Stimulated activated CD8-positive, alpha-beta memory T cell treated with anti-CD3 and anti-CD28 coated beads, Interleukin-12 subunit alpha, Interleukin-12 subunit beta, amount 100 ng/mL, for 24 hours (primary cell): Measurements from ENCODE around the gene HTR1E.
"Not testable (repeated sequence)": the region's sequence is repeated elsewhere in the genome, so short reads cannot be mapped to it uniquely, and the experiment has no call there.

ENCODE experiments used
- DNase-seq: peaks from one replicate; pipeline ENCODE4 v3.0.0-alpha.2; 2020; ENCODE audit errors: extremely low read depth

HTR1E gene, protein sequence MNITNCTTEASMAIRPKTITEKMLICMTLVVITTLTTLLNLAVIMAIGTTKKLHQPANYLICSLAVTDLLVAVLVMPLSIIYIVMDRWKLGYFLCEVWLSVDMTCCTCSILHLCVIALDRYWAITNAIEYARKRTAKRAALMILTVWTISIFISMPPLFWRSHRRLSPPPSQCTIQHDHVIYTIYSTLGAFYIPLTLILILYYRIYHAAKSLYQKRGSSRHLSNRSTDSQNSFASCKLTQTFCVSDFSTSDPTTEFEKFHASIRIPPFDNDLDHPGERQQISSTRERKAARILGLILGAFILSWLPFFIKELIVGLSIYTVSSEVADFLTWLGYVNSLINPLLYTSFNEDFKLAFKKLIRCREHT

DNA sequence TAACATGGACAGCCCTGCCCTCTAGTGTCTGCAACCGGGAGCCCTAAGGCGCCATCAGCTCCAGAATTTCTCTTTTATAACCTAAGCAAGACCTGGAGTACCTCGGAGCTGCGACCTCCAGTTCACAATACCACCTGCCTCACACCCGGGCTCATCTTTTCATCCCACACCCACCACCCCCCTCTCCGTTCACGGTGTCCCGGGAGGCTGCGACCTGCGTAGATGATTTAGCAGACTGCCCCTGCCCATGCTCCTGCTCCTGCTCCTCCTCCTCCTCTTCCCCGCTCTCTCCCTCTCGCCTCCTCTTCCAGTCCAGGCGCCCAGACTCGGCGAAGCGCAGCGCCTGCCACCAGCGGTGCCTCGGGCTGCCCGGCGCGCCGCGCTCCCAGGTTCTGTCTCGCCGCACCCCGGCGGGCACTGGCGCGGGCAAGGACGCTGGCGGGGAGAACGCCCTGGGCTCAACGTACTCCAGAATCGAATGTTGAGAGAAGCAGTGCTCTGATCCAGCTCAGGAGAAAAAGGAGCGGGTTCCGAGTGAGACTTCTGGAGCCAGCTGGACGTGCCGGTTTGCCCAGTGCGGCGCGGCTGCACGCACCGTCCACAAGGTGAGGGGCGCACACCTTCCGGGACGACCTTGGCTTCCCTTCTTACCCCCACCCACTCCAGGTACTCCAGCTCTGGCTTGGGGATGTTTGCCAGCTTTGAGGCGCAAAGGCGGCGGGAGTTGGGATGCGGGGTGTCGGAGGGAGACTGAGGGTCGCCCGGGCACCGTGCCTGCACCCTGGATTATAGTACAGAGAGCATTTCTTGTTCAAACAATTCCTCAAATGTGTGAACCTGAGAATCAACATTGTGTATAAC, at the start of gene HTR1E:
Gene HTR1E, plus strand, starts transcription at position 310 of the 861 bp plus-strand sequence. CDS start 77,807 bp downstream, outside the sequence.
- DNase-seq = no peak

GRCh38 chr6:86888301-86888700, 49.0 kb upstream of the HTR1E start:
- no peak for DNase-seq

DNA sequence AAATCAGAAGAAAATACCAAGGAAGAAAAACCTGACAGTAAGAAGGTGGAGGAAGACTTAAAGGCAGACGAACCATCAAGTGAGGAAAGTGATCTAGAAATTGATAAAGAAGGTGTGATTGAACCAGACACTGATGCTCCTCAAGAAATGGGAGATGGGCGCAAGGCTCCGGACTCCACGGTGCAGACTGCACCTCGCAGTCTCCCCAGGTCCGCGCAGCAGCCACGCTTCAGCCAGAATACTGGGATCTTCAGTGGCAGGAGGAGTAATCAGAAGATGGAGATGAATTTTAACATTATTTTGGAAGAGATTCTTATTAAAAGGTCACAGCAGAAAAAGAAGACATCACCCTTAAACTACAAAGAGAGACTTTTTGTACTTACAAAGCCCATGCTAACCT, 40.1 kb upstream of the HTR1E start:
- not testable (repeated sequence) for DNase-seq

- DNase-seq = no peak
Observed at GRCh38 chr6:86913795-86914194, 23.5 kb upstream of the HTR1E start.

GRCh38 chr6:86916393-86916792, 20.9 kb upstream of the HTR1E start:
- no peak for DNase-seq

- not testable (repeated sequence) for DNase-seq
Observed at GRCh38 chr6:86927138-86927537, 10.2 kb upstream of the HTR1E start.

DNA sequence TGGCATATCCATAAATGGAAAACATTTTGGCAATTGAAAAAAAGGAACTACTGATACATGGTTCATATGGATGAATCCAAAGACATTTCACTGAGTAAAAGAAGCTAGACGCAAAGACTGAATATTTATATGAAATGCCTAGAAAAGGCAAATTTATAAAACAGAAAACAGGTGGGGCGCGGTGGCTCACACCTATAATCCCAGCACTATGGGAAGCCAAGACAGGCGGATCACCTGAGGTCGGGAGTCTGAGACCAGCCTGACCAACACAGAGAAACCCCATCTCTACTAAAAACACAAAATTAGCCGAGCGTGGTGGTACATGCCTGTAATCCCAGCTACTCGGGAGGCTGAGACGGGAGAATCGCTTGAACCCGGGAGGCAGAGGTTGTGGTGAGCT, 9.5 kb upstream of the HTR1E start:
- DNase-seq = not testable (repeated sequence)

- no peak for DNase-seq
Observed at GRCh38 chr6:86934365-86934764, 3.0 kb upstream of the HTR1E start.

- DNase-seq = no peak
Observed at GRCh38 chr6:86936834-86937218, 502 bp upstream of the HTR1E start.

DNA sequence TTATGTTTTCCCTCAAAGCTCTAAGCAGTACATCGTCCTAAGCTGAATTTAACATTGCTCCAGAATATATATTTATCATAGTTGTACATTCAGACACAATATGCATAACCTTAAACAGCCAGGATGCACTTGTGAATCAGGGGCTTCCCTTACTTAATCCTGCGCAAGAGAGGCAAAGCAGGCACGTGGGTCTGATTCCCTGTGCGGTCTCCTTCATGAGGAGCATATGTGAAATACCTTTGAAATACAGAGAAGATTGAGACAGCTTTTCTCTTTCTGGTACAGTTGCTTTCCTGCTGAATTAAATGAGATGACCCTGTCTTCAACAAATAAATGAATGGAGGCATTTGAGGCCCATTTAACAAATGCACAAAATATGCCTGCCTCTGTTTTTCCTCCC, 1.5 kb downstream of the HTR1E start:
- no peak for DNase-seq

DNA sequence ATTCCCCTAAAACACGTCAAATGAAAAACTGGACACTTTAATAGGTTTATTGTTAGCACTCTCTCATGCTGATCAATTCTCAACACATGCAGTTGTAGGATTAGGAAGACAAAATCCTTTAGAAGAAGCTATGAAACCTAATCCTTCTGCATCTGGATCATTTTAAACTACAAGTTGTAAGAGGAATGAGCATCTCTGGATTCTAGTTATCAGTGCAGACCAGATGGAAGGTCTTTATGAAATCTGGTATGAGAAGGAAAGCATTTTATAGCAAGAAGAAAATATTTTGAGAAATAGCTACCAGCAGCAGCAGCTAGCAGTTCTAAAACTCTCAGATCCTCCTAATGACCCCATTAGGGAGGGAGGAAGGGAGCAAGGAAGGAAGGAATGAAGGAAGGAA, 4.1 kb downstream of the HTR1E start:
- DNase-seq = no peak

- DNase-seq = no peak
Observed at GRCh38 chr6:86942769-86943516, 5.6 kb downstream of the HTR1E start.

- no peak for DNase-seq
Observed at GRCh38 chr6:86943819-86944407, 6.6 kb downstream of the HTR1E start.

DNA sequence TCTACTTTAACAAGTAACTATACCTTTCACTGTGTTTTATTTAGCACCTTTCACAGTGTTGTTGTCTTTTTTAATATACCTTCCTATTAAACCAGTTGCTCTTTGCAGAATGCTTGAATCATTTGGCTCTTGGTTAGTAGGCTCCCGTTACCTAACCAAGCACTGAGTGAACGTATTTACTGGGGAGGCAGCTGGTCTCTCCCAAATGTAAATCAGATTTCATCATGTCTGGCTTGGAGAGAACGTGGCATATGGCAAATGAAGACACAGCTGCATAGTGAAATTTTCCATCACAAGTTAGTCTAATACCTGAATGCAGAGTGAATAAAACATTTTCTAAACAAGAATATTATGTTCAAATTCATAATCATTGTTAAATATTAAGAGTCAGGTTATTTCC, 12.4 kb downstream of the HTR1E start:
- no peak for DNase-seq

DNA sequence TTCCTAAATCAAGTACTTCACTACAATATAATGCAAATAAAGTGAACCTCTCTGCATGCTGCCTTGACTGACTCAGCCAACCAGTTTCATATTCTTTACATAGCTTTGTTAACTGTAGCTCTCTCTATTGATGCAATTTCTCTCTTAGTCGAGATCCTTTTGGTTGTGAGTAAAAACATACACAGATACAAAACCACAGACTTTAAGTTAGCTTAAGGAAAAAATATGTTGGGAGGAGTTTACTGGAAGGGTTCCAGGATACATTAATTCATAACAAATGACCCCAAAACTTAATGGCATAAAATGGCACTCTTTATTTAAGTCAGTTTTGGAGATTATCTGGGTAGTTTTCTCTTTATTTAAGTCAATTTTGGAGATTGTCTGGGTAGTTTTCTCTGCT, 15.7 kb downstream of the HTR1E start:
- no peak for DNase-seq

DNA sequence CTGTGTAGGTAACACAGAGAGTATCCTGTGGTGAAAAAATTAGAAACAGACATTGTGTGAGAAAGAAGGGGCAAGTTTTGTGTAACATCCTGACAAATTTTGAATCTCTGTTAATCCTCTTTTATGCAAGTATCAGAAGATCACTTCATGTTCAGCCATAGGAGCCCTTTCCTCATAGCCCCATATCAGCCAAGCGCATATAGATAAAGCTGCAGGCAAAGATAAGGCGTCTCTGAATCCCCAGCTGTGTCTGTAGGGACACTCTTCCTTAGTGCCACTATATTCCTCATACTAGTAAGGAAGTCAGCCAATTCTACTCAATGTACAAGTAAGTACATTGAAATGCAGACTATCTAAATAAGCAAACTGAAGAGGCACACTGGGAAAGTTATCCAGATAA, 22.3 kb downstream of the HTR1E start:
- no peak for DNase-seq

DNA sequence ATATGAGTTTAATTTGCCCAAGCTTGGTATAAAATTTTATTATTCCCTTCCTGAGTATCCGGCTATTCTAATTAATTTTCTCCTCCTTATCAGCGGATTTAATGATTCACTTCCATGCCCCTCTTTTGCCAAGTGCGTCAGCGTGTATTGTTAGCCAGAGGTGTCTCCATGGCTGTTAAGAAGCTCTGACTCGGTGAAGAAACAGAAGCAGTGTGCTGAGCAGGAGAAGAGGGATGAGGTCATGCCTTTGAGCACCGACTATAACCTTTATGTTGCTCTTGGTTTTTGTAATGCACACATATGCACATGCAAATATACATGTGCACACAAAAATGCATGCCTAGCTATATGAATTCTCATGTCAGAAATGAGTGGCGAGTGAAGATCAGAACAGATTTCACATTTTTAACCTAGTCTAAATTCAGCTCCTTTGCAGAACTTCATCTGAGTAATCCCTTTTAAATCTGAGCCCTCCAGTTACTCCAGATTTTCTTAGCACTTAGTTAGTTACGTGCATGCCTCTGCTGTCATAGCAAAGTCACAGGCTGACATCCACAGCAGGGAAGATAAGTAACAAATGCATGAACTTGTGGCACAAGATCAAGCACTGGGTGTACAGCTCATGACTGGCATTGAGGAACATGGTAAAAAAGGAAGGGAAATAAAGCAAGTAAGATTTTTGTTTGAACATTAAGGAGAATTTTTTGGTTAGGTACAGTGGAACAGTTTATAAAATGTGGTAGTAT, 24.3 kb downstream of the HTR1E start:
- no peak for DNase-seq

- no peak for DNase-seq
Observed at GRCh38 chr6:86963352-86963751, 26.0 kb downstream of the HTR1E start.

DNA sequence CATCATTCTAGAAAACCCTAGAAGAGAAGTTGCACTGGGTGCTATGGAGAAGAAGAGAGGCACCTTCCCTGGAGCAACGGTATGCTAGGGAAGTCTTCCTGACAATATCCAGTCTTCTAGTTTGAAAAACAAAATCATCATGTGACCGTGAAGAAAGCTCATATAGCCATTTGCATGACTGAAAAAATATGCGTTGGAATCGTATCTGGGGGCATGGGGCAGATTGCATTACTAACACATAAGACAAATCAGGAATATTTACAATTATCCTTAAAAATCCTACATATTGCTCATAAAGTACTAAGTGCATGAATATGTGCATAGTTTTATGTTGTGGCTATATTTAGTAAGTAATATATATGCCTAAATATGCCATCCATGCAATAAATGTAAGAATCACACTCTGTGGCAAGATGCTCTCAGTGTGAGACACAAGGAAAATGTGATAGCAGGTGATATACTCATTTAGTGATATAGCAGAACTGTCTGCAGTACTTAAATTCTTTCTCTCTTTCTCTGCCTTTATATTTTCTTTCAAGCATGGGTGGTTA, 26.8 kb downstream of the HTR1E start:
- DNase-seq = no peak

DNA sequence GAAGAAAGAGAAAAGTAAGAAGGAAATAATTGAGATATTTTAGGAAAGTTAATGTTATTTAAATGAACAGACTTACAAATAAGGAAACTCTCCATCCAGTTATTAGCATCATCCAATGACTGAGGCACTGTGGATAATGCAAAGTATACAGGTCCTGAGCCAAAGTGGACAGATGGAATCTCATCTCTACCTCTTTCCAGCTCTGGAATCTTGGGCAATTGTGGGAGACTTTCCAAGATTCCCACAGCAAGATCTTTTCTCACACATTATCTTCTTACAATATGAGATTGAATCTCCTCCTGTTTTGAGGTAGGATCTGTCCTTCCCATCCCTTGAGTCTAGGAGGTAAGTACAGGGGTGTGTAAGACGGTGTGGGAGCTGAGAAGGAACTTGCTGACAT, 28.9 kb downstream of the HTR1E start:
- no peak for DNase-seq

DNA sequence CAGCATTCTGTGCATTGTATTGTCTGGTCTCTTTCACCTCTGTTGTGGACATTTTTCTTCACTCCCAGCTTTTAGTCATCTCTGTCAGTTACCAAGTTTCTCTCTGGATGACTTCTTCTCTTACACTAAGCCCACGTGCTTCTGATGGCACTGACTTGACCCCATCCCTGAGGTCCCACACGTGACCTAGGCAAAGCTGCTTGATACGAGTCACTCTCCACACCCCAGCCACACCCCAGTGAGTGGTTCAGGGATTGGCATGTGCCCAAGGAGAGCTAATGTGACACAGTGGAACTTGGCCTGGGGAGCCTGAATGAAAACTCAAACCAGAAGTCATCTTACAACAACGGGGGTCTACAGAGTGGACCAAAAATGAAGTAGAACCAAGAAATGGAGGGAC, 32.2 kb downstream of the HTR1E start:
- no peak for DNase-seq
